Skin epidermis (tissue), 12 donors: ENCODE results near the gene LRBA.

Experiments
- H3K27ac ChIP-seq, 21 experiments: fragments of 200-600 bp; sonication (generic) in 11 of 21; one replicate each; pipeline ENCODE4 v1.5.0; 2020; ENCODE audit warnings: mild to moderate bottlenecking in 3 of 21, inconsistent platforms in 2 of 21, moderate library complexity in 2 of 21
- H3K4me3 ChIP-seq, 7 experiments: fragments of 200-600 bp; sonication (generic) in 2 of 7; one replicate each; pipeline ENCODE4 v1.5.0; 2020; ENCODE audit warnings: inconsistent platforms in 2 of 7, mild to moderate bottlenecking in 2 of 7, moderate library complexity in 1 of 7

Gene LRBA

GRCh38 chr4:150822407-150822806 is 192.7 kb downstream of the LRBA start:
- no peak overlapping the region for H3K4me3 ChIP-seq
- H3K27ac ChIP-seq: no peak overlapping the region

- Histone ChIP-seq H3K4me3 (no peak overlapping the region), H3K27ac (no peak overlapping the region)
These were observed 193.4 kb downstream of the LRBA start for GRCh38 chr4:150821641-150822040.

GRCh38 chr4:150820409-150820808 is 194.7 kb downstream of the LRBA start:
- H3K4me3 ChIP-seq: no peak overlapping the region
- no peak overlapping the region for H3K27ac ChIP-seq

- no peak overlapping the region for H3K27ac ChIP-seq
- H3K4me3 ChIP-seq: no peak overlapping the region
These were observed 196.4 kb downstream of the LRBA start for GRCh38 chr4:150818661-150819060.

- H3K27ac ChIP-seq: no peak overlapping the region
These were observed 197.1 kb downstream of the LRBA start for GRCh38 chr4:150817804-150818528.

GRCh38 chr4:150817017-150817416 is 198.1 kb downstream of the LRBA start:
- H3K27ac ChIP-seq: no peak overlapping the region
- H3K4me3 ChIP-seq: no peak overlapping the region

More at GRCh38 chr4:150817804-150818528, 197.1 kb downstream of the LRBA start:
- no peak overlapping the region for H3K4me3 ChIP-seq

- no peak overlapping the region for H3K27ac ChIP-seq
- no peak overlapping the region for H3K4me3 ChIP-seq
These were observed 198.6 kb downstream of the LRBA start for GRCh38 chr4:150816491-150816890.

GRCh38 chr4:150814873-150815272 is 200.2 kb downstream of the LRBA start:
- Histone ChIP-seq H3K4me3 (no peak overlapping the region), H3K27ac (no peak overlapping the region)

- H3K27ac ChIP-seq: no peak overlapping the region
- H3K4me3 ChIP-seq: no peak overlapping the region
These were observed 209.7 kb downstream of the LRBA start for GRCh38 chr4:150805183-150806025.

- Histone ChIP-seq H3K27ac (no peak overlapping the region), H3K4me3 (no peak overlapping the region)
These were observed 213.3 kb downstream of the LRBA start for GRCh38 chr4:150801833-150802232.

- no peak overlapping the region for H3K27ac ChIP-seq
These were observed 215.9 kb downstream of the LRBA start for GRCh38 chr4:150799207-150799606.

GRCh38 chr4:150794706-150795105 is 220.4 kb downstream of the LRBA start:
- H3K27ac ChIP-seq: no peak overlapping the region
- H3K4me3 ChIP-seq: no peak overlapping the region

More at GRCh38 chr4:150799207-150799606, 215.9 kb downstream of the LRBA start:
- no peak overlapping the region for H3K4me3 ChIP-seq

- H3K4me3 ChIP-seq: no peak overlapping the region
- no peak overlapping the region for H3K27ac ChIP-seq
These were observed 225.2 kb downstream of the LRBA start for GRCh38 chr4:150789864-150790263.

- H3K4me3 ChIP-seq: no peak overlapping the region
- no peak overlapping the region for H3K27ac ChIP-seq
These were observed 230.1 kb downstream of the LRBA start for GRCh38 chr4:150784939-150785338.

GRCh38 chr4:150784305-150784704 is 230.8 kb downstream of the LRBA start:
- Histone ChIP-seq H3K27ac (no peak overlapping the region), H3K4me3 (no peak overlapping the region)

GRCh38 chr4:150782921-150783320 is 232.2 kb downstream of the LRBA start:
- H3K27ac ChIP-seq: no peak overlapping the region

GRCh38 chr4:150782311-150782710 is 232.8 kb downstream of the LRBA start:
- Histone ChIP-seq H3K4me3 (no peak overlapping the region), H3K27ac (no peak overlapping the region)

More at GRCh38 chr4:150782921-150783320, 232.2 kb downstream of the LRBA start:
- H3K4me3 ChIP-seq: no peak overlapping the region

- H3K27ac ChIP-seq: no peak overlapping the region
These were observed 233.9 kb downstream of the LRBA start for GRCh38 chr4:150781191-150781590.

GRCh38 chr4:150779707-150780106 is 235.4 kb downstream of the LRBA start:
- Histone ChIP-seq H3K4me3 (no peak overlapping the region), H3K27ac (no peak overlapping the region)

More at GRCh38 chr4:150781191-150781590, 233.9 kb downstream of the LRBA start:
- H3K4me3 ChIP-seq: no peak overlapping the region

- Histone ChIP-seq H3K4me3 (no peak overlapping the region), H3K27ac (no peak overlapping the region)
These were observed 241.2 kb downstream of the LRBA start for GRCh38 chr4:150773729-150774449.
